Measurements from ENCODE around the gene DDX10. TPM values are rescaled to one million over a fixed set of nuclear protein-coding genes. Genes with fewer than 3 reads are reported as not detected.

DDX10 gene
- total RNA-seq, 2 experiments from 2014 or later: 20.5 to 23.2 TPM

GRCh38 chr11:108669286-108669685 is 4.4 kb downstream of the DDX10 start:
- Mint-ChIP-seq H3K36me3 (ENCODE audit: low read depth) (peaks cover 20% of the 10 kb centered on the region), H3K4me3 (no peak overlapping the region), H3K27me3 (no peaks in the 10 kb centered on the region), H3K9me3 (no peaks in the 10 kb centered on the region), H3K4me1 (peaks cover 31% of the 10 kb centered on the region), H3K27ac (no peak overlapping the region)
- no peak for DNase-seq
- ChIA-PET CTCF (no interaction called here), POLR2A (no interaction called here)

GRCh38 chr11:108669711-108670110 is 4.8 kb downstream of the DDX10 start:
- no peaks in the 10 kb centered on the region for H3K9me3 Mint-ChIP-seq
- no peaks in the 10 kb centered on the region for H3K27me3 Mint-ChIP-seq
- ChIA-PET POLR2A (no interaction called here), CTCF (no interaction called here)
- peaks cover 31% of the 10 kb centered on the region for H3K4me1 Mint-ChIP-seq
- no peak for DNase-seq
- H3K4me3 Mint-ChIP-seq: no peak overlapping the region
- H3K36me3 Mint-ChIP-seq (ENCODE audit: low read depth): peaks cover 22% of the 10 kb centered on the region
- no peak overlapping the region for H3K27ac Mint-ChIP-seq

GRCh38 chr11:108670451-108670850 is 5.6 kb downstream of the DDX10 start:
- H3K4me3 Mint-ChIP-seq: no peak overlapping the region
- no peaks in the 10 kb centered on the region for H3K27me3 Mint-ChIP-seq
- ChIA-PET CTCF (no interaction called here), POLR2A (no interaction called here)
- no peak overlapping the region for H3K27ac Mint-ChIP-seq
- H3K36me3 Mint-ChIP-seq (ENCODE audit: low read depth): peaks cover 22% of the 10 kb centered on the region
- no peaks in the 10 kb centered on the region for H3K9me3 Mint-ChIP-seq
- peaks cover 29% of the 10 kb centered on the region for H3K4me1 Mint-ChIP-seq
- no peak for DNase-seq

GRCh38 chr11:108672113-108672512 is 7.2 kb downstream of the DDX10 start:
- H3K27ac Mint-ChIP-seq: no peak overlapping the region
- no peaks in the 10 kb centered on the region for H3K27me3 Mint-ChIP-seq
- DNase-seq: no peak
- H3K9me3 Mint-ChIP-seq: no peaks in the 10 kb centered on the region
- CTCF ChIA-PET: interaction anchor here (0.7 kb wide), 2 partner anchors 376 to 1267 kb away, joined by 3 read pairs; no protein-coding TSS in a partner anchor
- no peak overlapping the region for H3K4me3 Mint-ChIP-seq
- POLR2A ChIA-PET: no interaction called here
- peaks cover 12% of the 10 kb centered on the region for H3K4me1 Mint-ChIP-seq
- H3K36me3 Mint-ChIP-seq (ENCODE audit: low read depth): peaks cover 27% of the 10 kb centered on the region

GRCh38 chr11:108672786-108673185 is 7.9 kb downstream of the DDX10 start:
- no peaks in the 10 kb centered on the region for H3K27me3 Mint-ChIP-seq
- H3K4me3 Mint-ChIP-seq: no peak overlapping the region
- ChIA-PET CTCF (no interaction called here), POLR2A (no interaction called here)
- peaks cover 30% of the 10 kb centered on the region for H3K36me3 Mint-ChIP-seq (ENCODE audit: low read depth)
- H3K4me1 Mint-ChIP-seq: peaks cover 6% of the 10 kb centered on the region
- H3K27ac Mint-ChIP-seq: no peak overlapping the region
- no peaks in the 10 kb centered on the region for H3K9me3 Mint-ChIP-seq
- no peak for DNase-seq

- DNase-seq: no peak
- CTCF ChIA-PET: no interaction called here
- Mint-ChIP-seq H3K27ac (no peak overlapping the region), H3K9me3 (no peaks in the 10 kb centered on the region), H3K27me3 (no peaks in the 10 kb centered on the region), H3K4me3 (no peak overlapping the region), H3K4me1 (peaks cover 3% of the 10 kb centered on the region), H3K36me3 (ENCODE audit: low read depth) (peaks cover 43% of the 10 kb centered on the region)
- POLR2A ChIA-PET: no interaction called here
Observed at GRCh38 chr11:108679045-108679444, 14.2 kb downstream of the DDX10 start.

- no peaks in the 10 kb centered on the region for H3K27me3 Mint-ChIP-seq
- ChIA-PET POLR2A (no interaction called here), CTCF (interaction anchor here (1.2 kb wide), 1 partner anchor 15 kb away, joined by 4 read pairs; no protein-coding TSS in a partner anchor)
- no peak overlapping the region for H3K27ac Mint-ChIP-seq
- peaks cover 43% of the 10 kb centered on the region for H3K36me3 Mint-ChIP-seq (ENCODE audit: low read depth)
- no peaks in the 10 kb centered on the region for H3K4me1 Mint-ChIP-seq
- no peak overlapping the region for H3K4me3 Mint-ChIP-seq
- DNase-seq: no peak
- no peaks in the 10 kb centered on the region for H3K9me3 Mint-ChIP-seq
Observed at GRCh38 chr11:108680271-108680670, 15.4 kb downstream of the DDX10 start.

GRCh38 chr11:108685419-108686130 is 20.7 kb downstream of the DDX10 start:
- CTCF ChIA-PET: no interaction called here
- POLR2A ChIA-PET: no interaction called here
- peaks cover 49% of the 10 kb centered on the region for H3K36me3 Mint-ChIP-seq (ENCODE audit: low read depth)

GRCh38 chr11:108693852-108694251 is 29.0 kb downstream of the DDX10 start:
- H3K4me3 Mint-ChIP-seq: no peak overlapping the region
- CTCF ChIA-PET: no interaction called here
- no peak overlapping the region for H3K27ac Mint-ChIP-seq

More at GRCh38 chr11:108685419-108686130, 20.7 kb downstream of the DDX10 start:
- DNase-seq: no peak
- Mint-ChIP-seq H3K27me3 (no peaks in the 10 kb centered on the region), H3K4me3 (no peak overlapping the region), H3K27ac (no peak overlapping the region), H3K4me1 (no peaks in the 10 kb centered on the region), H3K9me3 (no peaks in the 10 kb centered on the region)

GRCh38 chr11:108694846-108695245 is 30.0 kb downstream of the DDX10 start:
- Mint-ChIP-seq H3K4me3 (no peak overlapping the region), H3K4me1 (no peaks in the 10 kb centered on the region), H3K9me3 (no peaks in the 10 kb centered on the region), H3K27ac (no peak overlapping the region), H3K27me3 (no peaks in the 10 kb centered on the region), H3K36me3 (ENCODE audit: low read depth) (peaks cover 13% of the 10 kb centered on the region)
- CTCF ChIA-PET: no interaction called here
- POLR2A ChIA-PET: interaction anchor here (0.6 kb wide), 1 partner anchor 772 kb away, joined by 3 read pairs; no protein-coding TSS in a partner anchor
- DNase-seq: no peak

More at GRCh38 chr11:108693852-108694251, 29.0 kb downstream of the DDX10 start:
- H3K9me3 Mint-ChIP-seq: no peaks in the 10 kb centered on the region
- POLR2A ChIA-PET: no interaction called here
- H3K36me3 Mint-ChIP-seq (ENCODE audit: low read depth): peaks cover 23% of the 10 kb centered on the region
- no peak for DNase-seq
- no peaks in the 10 kb centered on the region for H3K27me3 Mint-ChIP-seq
- no peaks in the 10 kb centered on the region for H3K4me1 Mint-ChIP-seq

- Mint-ChIP-seq H3K27ac (no peak overlapping the region), H3K36me3 (ENCODE audit: low read depth) (peaks cover 11% of the 10 kb centered on the region), H3K27me3 (no peaks in the 10 kb centered on the region), H3K9me3 (no peaks in the 10 kb centered on the region), H3K4me1 (no peaks in the 10 kb centered on the region), H3K4me3 (no peak overlapping the region)
- ChIA-PET CTCF (interaction anchor here (0.8 to 1.7 kb wide), 7 partner anchors 12 to 999 kb away, joined by 3 to 17 read pairs (median 4); partner anchors contain the start of gene DDX10), POLR2A (interaction anchor here (0.8 kb wide), 1 partner anchor 10 kb away, joined by 3 read pairs; no protein-coding TSS in a partner anchor)
- peak; percentile 45 for DNase-seq
Observed at GRCh38 chr11:108697872-108698473, 33.1 kb downstream of the DDX10 start.

- no peaks in the 10 kb centered on the region for H3K27me3 Mint-ChIP-seq
- H3K27ac Mint-ChIP-seq: no peak overlapping the region
- POLR2A ChIA-PET: interaction anchor here (0.8 kb wide), 1 partner anchor 9 kb away, joined by 3 read pairs; no protein-coding TSS in a partner anchor
- H3K36me3 Mint-ChIP-seq (ENCODE audit: low read depth): peaks cover 11% of the 10 kb centered on the region
- H3K9me3 Mint-ChIP-seq: no peaks in the 10 kb centered on the region
- no peaks in the 10 kb centered on the region for H3K4me1 Mint-ChIP-seq
- CTCF ChIA-PET: interaction anchor here (1.1 to 1.3 kb wide), 2 partner anchors 34 to 289 kb away, joined by 3 to 4 read pairs; partner anchors contain the start of gene DDX10
- no peak for DNase-seq
- no peak overlapping the region for H3K4me3 Mint-ChIP-seq
Observed at GRCh38 chr11:108698844-108699642, 34.2 kb downstream of the DDX10 start.

GRCh38 chr11:108703916-108704315 is 39.0 kb downstream of the DDX10 start:
- peaks cover 3% of the 10 kb centered on the region for H3K9me3 Mint-ChIP-seq
- no peak overlapping the region for H3K27ac Mint-ChIP-seq
- peaks cover 47% of the 10 kb centered on the region for H3K36me3 Mint-ChIP-seq (ENCODE audit: low read depth)
- H3K4me1 Mint-ChIP-seq: peaks cover under 1% of the 10 kb centered on the region
- H3K4me3 Mint-ChIP-seq: no peak overlapping the region
- DNase-seq: no peak
- ChIA-PET POLR2A (no interaction called here), CTCF (interaction anchor here (0.7 kb wide), 1 partner anchor 904 kb away, joined by 3 read pairs; no protein-coding TSS in a partner anchor)
- no peaks in the 10 kb centered on the region for H3K27me3 Mint-ChIP-seq

Measured in activated CD4-positive, alpha-beta memory T cell treated with anti-CD3 and anti-CD28 coated beads, Interleukin-2, amount 10 ng/mL, durations not matched to agents 7 days and 5 days (primary cell).